Left lung (tissue), 10 donors: ENCODE measurements around the gene DDN. TPM values are rescaled to one million over a fixed set of nuclear protein-coding genes. Genes with fewer than 3 reads are reported as not detected.

Experiments used
- ATAC-seq: fragments of 200-7000 bp; cut with Tn5 transposase; one replicate; pipeline ENCODE4 v1.9.1; 2020; ENCODE audit warnings: moderate library complexity
- DNase-seq, 4 donors: peaks; one replicate each; pipeline ENCODE4 v3.0.0-alpha.2; 2013 to 2020
- H3K27ac ChIP-seq, 2 donors: fragments of 200-600 bp; sonication (generic) in 1 of 2; one replicate each; pipeline versions ENCODE4 v1.5.0 to v1.8.0; 2020 to 2021
- H3K27me3 ChIP-seq, 2 donors: fragments of 200-600 bp; sonication (generic) in 1 of 2; one replicate each; pipeline versions ENCODE4 v1.5.0 to v1.8.0; 2020 to 2021
- H3K36me3 ChIP-seq, 2 donors: fragments of 200-600 bp; sonication (generic) in 1 of 2; one replicate each; pipeline versions ENCODE4 v1.5.0 to v1.8.0; 2020 to 2021
- H3K4me1 ChIP-seq, 2 donors: fragments of 200-600 bp; one replicate each; pipeline ENCODE4 v1.8.0; 2021
- H3K4me3 ChIP-seq, 2 donors: fragments of 200-600 bp; sonication (generic) in 1 of 2; one replicate each; pipeline versions ENCODE4 v1.5.0 to v1.8.0; 2020 to 2021; ENCODE audit warnings: mild to moderate bottlenecking in 1 of 2
- H3K9me3 ChIP-seq, 2 donors: fragments of 200-600 bp; sonication (generic) in 1 of 2; one replicate each; pipeline versions ENCODE4 v1.5.0 to v1.8.0; 2020 to 2021
- intact Hi-C, 2 donors: fragments of 100-400 bp; cut with DNase I; formaldehyde crosslinking; loops; one replicate each; pipeline versions ENCODE4 v1.11.2 to v1.14.2; 2022
- polyA plus RNA-seq, 6 donors: library from polyadenylated mRNA; unstranded; fragments of 120-200 nt; gene quantifications; one replicate each; pipeline ENCODE4 v1.2.1, GENCODE V29; 2013; ENCODE audit not compliant: insufficient read length in 6 of 6
- total RNA-seq, 2 donors: library from RNA; stranded (reverse); fragmentation: NEBNext Ultra II Directional; extraction: Animal tissue kit (Norgen Biotek cat#: 25700); gene quantifications; one replicate each; pipeline ENCODE4 v1.2.1, GENCODE V29; 2021
- TF ChIP-seq, protein P1 (sequence below), 2 donors: fragments of 200-600 bp; sonication (generic) in 1 of 2; IDR thresholded peaks; one replicate each; pipeline versions ENCODE4 v1.5.0 to v1.8.0; 2021; ENCODE audit warnings: antibody characterized with exemption in 2 of 2
- donor health status: DM: no; HTN: yes; CAD: no.
- donor health status: DM: no; HTN: no; CAD: no.

Gene DDN
- total and polyA plus RNA-seq, 8 donors: 0.06 to 0.68 (median 0.23) TPM

DNA sequence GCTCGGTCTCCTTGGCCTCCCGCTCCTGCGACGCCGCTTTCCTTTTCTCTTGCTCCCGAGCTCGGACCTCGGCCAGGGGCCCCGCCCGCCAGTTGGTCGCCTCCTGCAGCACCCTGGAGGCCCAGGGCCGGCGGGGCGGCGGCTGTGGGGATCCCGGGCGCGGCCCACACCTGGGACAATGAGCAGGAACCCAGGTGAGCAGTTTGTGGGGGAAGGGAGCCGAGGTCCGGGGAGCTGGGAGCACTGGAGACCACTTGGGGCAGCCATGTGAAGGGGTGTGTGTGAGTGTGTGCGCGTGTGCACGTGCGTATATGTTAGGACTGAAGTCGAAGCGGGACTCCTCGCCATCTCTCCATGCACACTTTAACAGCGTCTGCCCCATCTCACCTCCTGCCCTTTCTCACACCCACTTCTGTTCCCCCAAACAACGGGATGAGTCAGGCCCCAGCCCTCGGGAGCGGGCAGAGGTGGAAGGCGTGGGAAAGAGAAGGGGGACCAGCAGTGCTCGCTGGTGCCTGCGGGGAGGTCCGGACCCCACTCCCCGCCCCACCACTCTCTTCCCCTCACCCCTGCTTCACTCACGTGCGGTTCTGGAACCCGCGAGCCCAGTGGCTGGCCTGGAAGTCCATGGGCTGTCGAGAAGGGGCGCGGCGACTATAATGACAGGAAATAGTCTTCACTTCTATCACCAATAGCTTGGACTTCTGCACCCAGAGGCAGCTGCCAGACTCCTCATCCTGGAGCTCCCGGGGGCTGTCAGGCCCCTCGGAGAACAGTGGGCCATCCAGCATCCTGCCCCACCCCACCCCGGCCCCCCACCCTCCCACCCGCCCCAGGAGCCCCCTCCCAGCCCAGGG lies 450 bp downstream of the DDN start:
- intact Hi-C loops: no loop called here
- TF ChIP-seq, protein P1, sequence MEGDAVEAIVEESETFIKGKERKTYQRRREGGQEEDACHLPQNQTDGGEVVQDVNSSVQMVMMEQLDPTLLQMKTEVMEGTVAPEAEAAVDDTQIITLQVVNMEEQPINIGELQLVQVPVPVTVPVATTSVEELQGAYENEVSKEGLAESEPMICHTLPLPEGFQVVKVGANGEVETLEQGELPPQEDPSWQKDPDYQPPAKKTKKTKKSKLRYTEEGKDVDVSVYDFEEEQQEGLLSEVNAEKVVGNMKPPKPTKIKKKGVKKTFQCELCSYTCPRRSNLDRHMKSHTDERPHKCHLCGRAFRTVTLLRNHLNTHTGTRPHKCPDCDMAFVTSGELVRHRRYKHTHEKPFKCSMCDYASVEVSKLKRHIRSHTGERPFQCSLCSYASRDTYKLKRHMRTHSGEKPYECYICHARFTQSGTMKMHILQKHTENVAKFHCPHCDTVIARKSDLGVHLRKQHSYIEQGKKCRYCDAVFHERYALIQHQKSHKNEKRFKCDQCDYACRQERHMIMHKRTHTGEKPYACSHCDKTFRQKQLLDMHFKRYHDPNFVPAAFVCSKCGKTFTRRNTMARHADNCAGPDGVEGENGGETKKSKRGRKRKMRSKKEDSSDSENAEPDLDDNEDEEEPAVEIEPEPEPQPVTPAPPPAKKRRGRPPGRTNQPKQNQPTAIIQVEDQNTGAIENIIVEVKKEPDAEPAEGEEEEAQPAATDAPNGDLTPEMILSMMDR (IDR thresholded peaks at IDR 0.05): no peak
- Histone ChIP-seq H3K27ac (no peak overlapping the region), H3K36me3 (peaks cover 0 to 36% of the 10 kb centered on the region in 2 donors), H3K27me3 (peaks cover 30 to 80% of the 10 kb centered on the region in 2 donors), H3K4me3 (peak overlapping the region; percentile 36 to 52), H3K9me3 (no peaks in the 10 kb centered on the region), H3K4me1 (peaks cover 17 to 51% of the 10 kb centered on the region in 2 donors)
- DNase-seq (no peak), ATAC-seq (peak; percentile 4)

DNA sequence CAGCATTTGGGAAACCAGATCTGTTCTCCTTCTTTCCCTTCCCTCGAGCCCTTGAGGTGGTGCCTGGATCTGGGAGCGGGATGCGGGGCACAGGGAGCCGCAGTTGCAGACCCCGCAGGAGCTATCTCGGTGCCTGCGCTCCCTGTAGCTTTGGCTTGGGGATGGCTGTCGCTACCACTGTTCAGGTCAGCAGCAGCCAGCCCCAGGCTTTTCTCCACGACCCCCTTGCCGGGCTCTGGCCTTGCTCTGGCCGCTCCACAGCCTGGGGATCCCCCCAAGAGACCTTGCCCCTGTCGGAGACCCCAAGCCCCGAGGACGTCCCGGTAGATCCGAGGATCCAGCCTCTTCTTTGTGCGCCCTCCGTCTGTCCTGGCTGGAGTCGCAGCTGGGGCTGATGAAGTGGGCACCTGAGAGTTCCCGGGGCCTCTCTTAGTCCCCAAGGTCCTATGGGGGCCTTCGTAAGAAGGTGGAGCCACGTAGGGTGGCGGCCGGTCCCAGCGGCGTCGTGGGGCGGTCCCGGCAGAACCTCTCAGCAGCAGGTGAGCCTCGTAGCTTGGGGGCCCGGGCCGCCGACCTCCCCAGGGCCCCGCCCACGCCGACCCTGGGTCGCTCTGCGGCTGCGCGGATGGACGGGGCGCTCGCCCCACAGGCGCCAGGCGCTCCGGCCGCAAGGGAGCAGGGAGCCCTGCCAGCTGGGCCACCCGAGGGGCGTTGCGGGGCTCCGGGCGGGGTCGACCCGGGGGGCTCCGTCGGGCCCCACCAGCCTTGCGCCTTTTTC lies 1.3 kb downstream of the DDN start:
- peaks cover 30 to 88% of the 10 kb centered on the region in 2 donors for H3K27me3 ChIP-seq
- peaks cover 17 to 51% of the 10 kb centered on the region in 2 donors for H3K4me1 ChIP-seq
- peak overlapping the region; percentile 36 to 52 for H3K4me3 ChIP-seq
- no peaks in the 10 kb centered on the region for H3K9me3 ChIP-seq
- ATAC-seq (peak; percentile 31), DNase-seq (peak in 1 of 4 donors; percentile 88)
- TF ChIP-seq, protein P1 (IDR thresholded peaks at IDR 0.05): no peak
- intact Hi-C loops: no loop called here
- H3K27ac ChIP-seq: no peak overlapping the region
- peaks cover 0 to 28% of the 10 kb centered on the region in 2 donors for H3K36me3 ChIP-seq

DNA sequence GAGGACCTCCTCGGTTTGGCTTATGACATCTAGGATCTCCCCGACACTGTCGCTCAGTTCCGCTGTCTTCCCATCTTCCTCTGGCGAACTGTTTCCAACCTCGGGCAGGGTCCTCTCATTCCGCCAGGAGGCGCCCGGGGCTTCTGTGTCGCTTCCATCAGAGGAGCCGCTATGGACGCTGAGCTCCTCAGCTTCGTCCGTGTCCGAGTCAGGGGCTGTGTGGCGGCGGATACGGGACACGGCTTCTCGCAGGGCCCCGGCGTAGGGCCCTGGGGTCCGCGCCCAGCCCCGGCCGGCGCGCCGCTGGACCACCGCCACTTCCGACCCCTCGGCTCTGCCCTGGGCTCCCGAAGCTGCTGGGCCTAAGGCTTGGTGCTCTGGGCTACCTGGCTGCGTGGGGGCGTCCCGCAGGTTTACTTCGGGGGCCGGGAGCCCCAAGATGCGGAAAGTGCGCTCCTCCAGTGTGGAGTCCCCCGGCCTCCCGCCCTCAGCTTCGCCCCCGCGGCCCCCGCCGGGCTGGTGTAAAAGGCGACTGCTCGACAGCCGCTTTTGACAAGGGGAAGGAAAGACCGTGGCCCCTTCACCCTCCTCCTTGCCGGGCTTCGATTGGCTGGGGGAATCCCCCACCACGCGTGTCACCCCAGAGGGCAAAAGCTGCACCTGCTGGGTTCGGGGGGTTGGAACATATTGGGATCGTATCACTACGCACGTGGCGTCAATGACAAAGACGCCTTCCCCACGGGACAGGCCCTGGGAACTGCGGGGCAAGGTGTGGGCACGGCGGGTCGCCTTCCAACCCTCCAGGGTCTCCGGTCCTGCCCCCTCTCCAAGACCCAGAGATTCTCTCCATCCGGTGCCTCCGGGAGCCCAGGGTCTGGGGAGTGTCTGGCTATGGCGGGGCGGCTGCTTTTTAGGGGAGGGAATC lies 2.1 kb downstream of the DDN start:
- peaks cover 17 to 51% of the 10 kb centered on the region in 2 donors for H3K4me1 ChIP-seq
- peak overlapping the region; percentile 23 to 52 for H3K4me3 ChIP-seq
- TF ChIP-seq, protein P1 (IDR thresholded peaks at IDR 0.05): peak; percentile 74 to 80
- intact Hi-C loops: no loop called here
- ATAC-seq: peak; percentile 75
- peaks cover 0 to 19% of the 10 kb centered on the region in 2 donors for H3K36me3 ChIP-seq
- DNase-seq: peak in 3 of 4 donors; percentile 70 to 94 (median 84)
- H3K27ac ChIP-seq: no peak overlapping the region
- peaks cover 33 to 97% of the 10 kb centered on the region in 2 donors for H3K27me3 ChIP-seq
- no peaks in the 10 kb centered on the region for H3K9me3 ChIP-seq

DNA sequence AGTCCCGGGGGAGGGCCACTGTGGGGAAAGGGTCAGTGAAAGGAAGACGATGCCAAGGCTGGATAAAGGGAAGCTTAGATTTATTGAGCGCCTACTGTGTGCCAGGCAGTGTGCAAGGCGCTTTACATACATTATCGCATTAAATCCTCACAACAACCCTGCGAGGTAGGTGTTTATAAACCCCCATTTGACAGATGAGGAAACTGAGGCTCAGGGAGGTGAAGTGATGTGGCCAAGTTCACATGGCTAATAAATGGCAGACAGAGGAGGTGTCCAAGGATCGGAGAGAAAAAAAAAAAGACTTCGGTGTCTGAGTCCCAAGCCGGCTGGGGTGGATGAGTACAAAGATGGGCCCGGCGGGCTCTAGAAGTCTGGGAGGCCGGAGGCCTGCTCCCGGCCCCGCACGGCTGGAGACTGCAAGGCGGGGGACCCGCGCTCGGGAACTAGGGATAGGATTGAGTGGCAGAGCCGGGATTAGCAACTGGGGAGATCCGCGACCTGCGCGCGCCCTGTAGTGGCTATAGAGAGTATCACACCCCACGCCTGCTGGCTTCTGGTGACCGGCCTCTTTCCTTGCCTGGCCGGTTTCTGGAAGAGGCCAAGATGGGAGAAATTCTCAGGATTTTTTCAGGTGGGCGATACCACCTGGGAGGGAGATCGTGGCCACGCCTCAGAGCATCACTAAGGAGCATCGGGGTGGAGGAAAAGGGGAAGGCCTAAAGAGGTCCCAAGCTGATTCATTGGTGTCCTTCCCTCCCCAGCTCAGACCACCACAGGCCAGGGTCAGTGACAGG lies 3.9 kb downstream of the DDN start:
- intact Hi-C loops: no loop called here
- Histone ChIP-seq H3K27ac (no peak overlapping the region), H3K4me1 (peaks cover 17 to 49% of the 10 kb centered on the region in 2 donors), H3K27me3 (peaks cover 34 to 100% of the 10 kb centered on the region in 2 donors), H3K9me3 (no peaks in the 10 kb centered on the region), H3K4me3 (no peak overlapping the region), H3K36me3 (peaks cover 0 to 1% of the 10 kb centered on the region in 2 donors)
- TF ChIP-seq, protein P1 (IDR thresholded peaks at IDR 0.05): peak; percentile 82 to 92
- DNase-seq (peak; percentile 69 to 93 (median 85)), ATAC-seq (peak; percentile 85)
